Chondrocyte (in vitro differentiated cells): ENCODE measurements around the gene CLK1. TPM values are rescaled to one million over a fixed set of nuclear protein-coding genes. Genes with fewer than 3 reads are reported as not detected.

Experiments used
- DNase-seq: peaks from one replicate; pipeline ENCODE4 v3.0.0; 2021; ENCODE audit warnings: mixed read lengths, low spot score
- H3K27ac Mint-ChIP-seq: one replicate; pipeline ENCODE4 v1.8.0; 2021; ENCODE audit warnings: mild to moderate bottlenecking, moderate library complexity, mixed read lengths; ENCODE audit not compliant: unreplicated experiment
- H3K27me3 Mint-ChIP-seq: 2 replicates; pipeline ENCODE4 v1.8.0; 2021; ENCODE audit warnings: low read depth, mixed read lengths
- H3K36me3 Mint-ChIP-seq: 2 replicates; pipeline ENCODE4 v1.8.0; 2021; ENCODE audit warnings: low read depth, mixed read lengths
- H3K4me1 Mint-ChIP-seq: 2 replicates; pipeline ENCODE4 v1.8.0; 2021; ENCODE audit warnings: low read depth, mild to moderate bottlenecking, mixed read lengths
- H3K4me3 Mint-ChIP-seq: one replicate; pipeline ENCODE4 v1.8.0; 2021; ENCODE audit warnings: mild to moderate bottlenecking, moderate library complexity, mixed read lengths; ENCODE audit not compliant: unreplicated experiment
- H3K9me3 Mint-ChIP-seq: 2 replicates; pipeline ENCODE4 v1.8.0; 2021; ENCODE audit warnings: low read depth, mixed read lengths
- CTCF ChIP-seq: fragments of 200-600 bp; sonication (generic); IDR thresholded peaks from 2 replicates; pipeline ENCODE4 v1.5.0; 2021; ENCODE audit warnings: antibody characterized with exemption, mild to moderate bottlenecking, moderate library complexity
- long read RNA-seq: library from polyadenylated mRNA; stranded (forward); transcript quantifications from one replicate; pipeline ENCODE4 v2.0.0, GENCODE V29; 2021
- total RNA-seq: library from RNA; stranded (reverse); gene quantifications from 3 replicates; pipeline ENCODE4 v1.2.1, GENCODE V29; 2021

CLK1 gene
- total RNA-seq = 46.7 to 66.0 TPM (median 58.4 TPM) in 3 replicates
- long read RNA-seq, transcript CLK1-210 (11 exons, 3,208 nt) = minor isoform, 14 of 45 reads
- long read RNA-seq, transcript CLK1-201 (13 exons, 1,888 nt) = minor isoform, 11 of 45 reads
- long read RNA-seq, transcript CLK1-204 (12 exons, 1,682 nt) = major isoform, 15 of 45 reads
- long read RNA-seq, partial matches to known transcripts = 2 of 45 reads
- long read RNA-seq, other reads (novel, unspliced or antisense) = 2 of 45 reads

GRCh38 chr2:200864176-200865034 lies at the start of gene CLK1:
Gene CLK1 (minus strand): TSS chr2:200864658. CDS start chr2:200861862, 2,796 bp downstream.
- Mint-ChIP-seq H3K4me3 (peak within 1 kb of the TSS; percentile 99), H3K9me3 (no peaks in the 10 kb centered on the region), H3K36me3 (peaks cover 16% of the 10 kb centered on the region), H3K4me1 (peaks cover 46% of the 10 kb centered on the region), H3K27me3 (no peaks in the 10 kb centered on the region), H3K27ac (peak within 1 kb of the TSS; percentile 100)
- peak; percentile 96 for DNase-seq
- peak; percentile 19 for TF ChIP-seq CTCF

GRCh38 chr2:200913654-200914053 lies 49.2 kb upstream of the CLK1 start:
- Mint-ChIP-seq H3K4me3 (no peak overlapping the region), H3K27ac (peak overlapping the region; percentile 93), H3K9me3 (no peaks in the 10 kb centered on the region), H3K27me3 (no peaks in the 10 kb centered on the region), H3K4me1 (peaks cover 24% of the 10 kb centered on the region), H3K36me3 (peaks cover 17% of the 10 kb centered on the region)
- TF ChIP-seq CTCF = no peak
- DNase-seq = no peak

- Mint-ChIP-seq H3K4me3 (no peak overlapping the region), H3K27me3 (no peaks in the 10 kb centered on the region), H3K4me1 (peaks cover 21% of the 10 kb centered on the region), H3K27ac (no peak overlapping the region), H3K36me3 (peaks cover 11% of the 10 kb centered on the region), H3K9me3 (no peaks in the 10 kb centered on the region)
- DNase-seq = no peak
- no peak for TF ChIP-seq CTCF
These were observed 45.5 kb upstream of the CLK1 start for GRCh38 chr2:200909958-200910357.

GRCh38 chr2:200905618-200906296 lies 41.3 kb upstream of the CLK1 start:
- Mint-ChIP-seq H3K36me3 (peaks cover 1% of the 10 kb centered on the region), H3K9me3 (no peaks in the 10 kb centered on the region), H3K27ac (peak overlapping the region; percentile 45), H3K4me1 (peaks cover 2% of the 10 kb centered on the region), H3K27me3 (no peaks in the 10 kb centered on the region), H3K4me3 (no peak overlapping the region)
- peak; percentile 91 for TF ChIP-seq CTCF
- DNase-seq = no peak

GRCh38 chr2:200901459-200902072 lies 37.1 kb upstream of the CLK1 start:
- H3K4me1 Mint-ChIP-seq = peaks cover 2% of the 10 kb centered on the region
- DNase-seq = no peak
- H3K4me3 Mint-ChIP-seq = no peak overlapping the region
- H3K36me3 Mint-ChIP-seq = no peaks in the 10 kb centered on the region
- no peaks in the 10 kb centered on the region for H3K9me3 Mint-ChIP-seq
- peak overlapping the region; percentile 75 for H3K27ac Mint-ChIP-seq
- peak; percentile 91 for TF ChIP-seq CTCF
- H3K27me3 Mint-ChIP-seq = no peaks in the 10 kb centered on the region
